CD4-positive, alpha-beta T cell treated with Interleukin-17A for 1 hour (primary cell): ENCODE results near the gene SOCS1.
"Not testable (repeated sequence)": the region's sequence is repeated elsewhere in the genome, so short reads cannot be mapped to it uniquely, and the experiment has no call there.

Source experiments
- DNase-seq: peaks from one replicate; pipeline ENCODE4 v3.0.0-alpha.2; 2020

SOCS1 gene

DNA sequence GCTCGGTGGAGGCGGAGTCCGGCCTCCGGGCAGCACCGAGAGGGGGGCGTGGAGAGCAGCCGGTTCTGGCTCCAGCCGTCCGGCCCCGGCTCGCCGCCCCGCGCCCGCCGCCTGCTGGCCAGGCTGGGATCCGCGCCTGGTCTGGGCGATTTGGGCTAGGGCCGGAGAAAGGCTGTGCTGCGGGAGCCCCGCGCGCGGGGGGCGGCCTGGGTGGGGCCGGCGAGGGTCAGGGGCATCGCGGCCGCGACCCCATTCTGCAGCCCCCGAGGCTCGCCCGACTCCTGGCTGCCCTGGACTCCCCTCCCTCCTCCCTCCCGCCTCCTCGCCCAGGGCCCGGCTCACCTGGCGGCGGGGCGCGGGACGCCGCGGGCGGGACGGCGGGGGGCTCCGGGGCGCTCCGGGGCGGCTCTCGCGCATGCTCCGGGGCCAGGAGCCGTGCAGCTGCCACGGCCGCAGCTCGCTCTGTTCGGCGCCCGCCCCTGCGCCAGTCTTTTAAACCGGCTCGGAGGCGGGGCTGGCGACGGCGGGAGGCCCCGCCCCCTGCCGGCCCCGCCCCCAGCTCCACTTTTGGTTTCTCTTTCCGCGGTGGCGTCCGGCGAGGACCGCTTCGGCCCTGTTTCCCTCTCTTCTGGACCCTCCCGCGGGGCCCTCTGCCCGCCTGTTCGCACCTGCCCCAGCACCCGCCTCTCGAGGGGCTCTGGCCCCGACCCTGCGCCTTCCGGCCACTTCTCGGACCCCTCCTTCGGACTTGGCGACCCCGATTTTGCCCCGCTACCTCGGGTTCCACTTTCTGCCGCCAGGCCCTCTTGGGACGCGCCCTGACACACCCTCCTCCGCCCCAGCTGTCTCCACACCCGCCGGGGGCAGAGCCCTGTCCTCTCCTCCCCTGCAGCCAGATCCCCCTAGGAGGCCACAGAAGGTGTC is at the start of gene SOCS1:
Gene SOCS1, minus strand, starts transcription at position 468 of the 924 bp plus-strand sequence. CDS start 726 bp downstream, outside the sequence.
- DNase-seq: peak; percentile 89

GRCh38 chr16:11303405-11304138 is 47.6 kb upstream of the SOCS1 start:
- DNase-seq: no peak

DNA sequence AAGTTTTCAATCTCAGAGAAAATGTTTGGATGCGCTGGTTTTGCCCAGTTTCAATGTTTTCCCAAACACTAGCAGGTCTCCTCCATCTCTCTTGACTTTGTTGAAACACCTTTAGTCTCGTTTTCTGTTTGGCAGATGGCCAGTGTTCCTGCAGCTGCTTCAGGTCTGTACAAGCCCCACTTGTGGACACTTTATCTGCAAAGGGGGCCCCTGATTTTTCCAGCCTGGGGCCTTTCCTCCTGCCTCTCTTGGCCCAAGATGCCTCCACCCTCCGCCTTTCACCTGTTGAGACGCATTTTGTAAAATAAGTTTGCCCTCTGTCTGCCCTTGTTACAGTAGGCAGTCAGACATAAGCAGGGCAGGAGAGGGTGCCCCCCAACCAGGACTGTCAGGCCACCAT is 47.0 kb upstream of the SOCS1 start:
- no peak for DNase-seq

DNA sequence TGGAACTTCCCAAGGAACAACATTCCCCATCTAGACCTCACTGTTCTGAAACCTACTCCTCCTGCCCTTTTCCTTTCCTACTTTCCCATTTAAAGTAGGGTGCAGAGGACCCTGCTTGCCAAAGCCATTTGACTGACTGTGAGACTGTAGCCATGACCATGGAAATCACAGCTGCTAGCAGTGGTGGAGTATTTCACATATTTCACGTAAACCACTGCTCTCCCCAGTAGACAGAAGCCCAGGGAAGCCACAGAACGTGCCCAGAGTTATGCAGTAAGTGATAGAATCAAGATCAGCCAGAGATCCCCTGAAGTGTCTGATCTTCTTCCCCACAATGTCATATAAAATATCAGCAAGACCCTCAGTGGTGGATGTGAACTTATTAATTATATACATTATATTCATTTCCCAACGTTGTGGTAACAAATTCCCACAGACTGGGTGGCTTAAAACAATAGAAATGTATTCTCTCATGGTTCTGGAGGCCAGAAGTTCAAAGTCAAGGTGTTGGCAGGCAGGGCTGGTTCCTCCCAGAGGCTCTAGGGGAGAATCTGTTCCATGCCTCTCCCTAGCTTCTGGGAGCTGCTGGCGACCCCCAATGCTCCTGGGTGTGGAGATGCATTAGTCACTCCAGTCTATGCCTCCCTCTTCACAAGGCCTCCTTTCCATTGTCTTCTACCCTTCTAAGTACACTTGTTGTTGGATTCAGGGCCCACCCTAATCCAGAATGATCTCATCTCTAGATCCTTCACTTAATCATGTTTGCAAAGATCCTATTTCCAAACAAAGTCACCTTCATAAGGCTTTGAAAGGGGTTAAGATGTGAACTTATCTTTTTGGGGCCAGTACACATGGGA is 45.9 kb upstream of the SOCS1 start:
- DNase-seq: no peak

GRCh38 chr16:11300560-11300892 is 44.5 kb upstream of the SOCS1 start:
- no peak for DNase-seq

DNA sequence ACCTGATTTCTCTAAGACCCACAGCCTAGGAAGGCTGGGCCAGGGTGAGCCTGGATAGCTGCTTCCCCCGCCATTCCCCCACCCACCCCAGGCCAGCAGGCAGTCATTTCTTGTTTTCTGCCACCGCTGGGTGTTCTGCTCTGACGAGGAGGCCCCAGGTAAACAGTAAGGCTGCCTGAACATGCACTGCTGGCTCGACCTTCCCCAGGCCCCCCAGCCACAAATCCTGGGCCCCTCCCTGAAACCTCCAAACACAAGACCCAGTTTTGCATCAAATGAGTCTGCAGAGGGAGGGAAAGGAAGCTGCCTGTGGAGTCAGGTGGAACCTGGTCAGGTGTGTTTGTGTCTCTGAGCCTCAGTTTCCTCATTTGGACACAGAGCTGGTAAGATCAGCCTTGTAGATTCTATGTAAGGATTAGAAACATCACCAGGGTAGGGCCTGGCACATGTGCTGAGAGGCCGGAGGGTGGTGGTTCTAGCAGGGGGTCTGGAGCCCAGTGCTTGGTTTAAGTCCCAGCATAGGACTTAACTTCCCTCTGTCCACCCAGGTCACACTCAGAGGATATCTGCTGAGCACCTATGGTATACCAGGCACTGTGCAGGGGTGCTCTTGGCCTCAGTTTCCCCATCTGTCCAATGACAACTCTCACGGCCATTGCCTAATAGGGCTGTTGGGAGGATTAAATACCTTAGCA is 44.0 kb upstream of the SOCS1 start:
- no peak for DNase-seq

DNA sequence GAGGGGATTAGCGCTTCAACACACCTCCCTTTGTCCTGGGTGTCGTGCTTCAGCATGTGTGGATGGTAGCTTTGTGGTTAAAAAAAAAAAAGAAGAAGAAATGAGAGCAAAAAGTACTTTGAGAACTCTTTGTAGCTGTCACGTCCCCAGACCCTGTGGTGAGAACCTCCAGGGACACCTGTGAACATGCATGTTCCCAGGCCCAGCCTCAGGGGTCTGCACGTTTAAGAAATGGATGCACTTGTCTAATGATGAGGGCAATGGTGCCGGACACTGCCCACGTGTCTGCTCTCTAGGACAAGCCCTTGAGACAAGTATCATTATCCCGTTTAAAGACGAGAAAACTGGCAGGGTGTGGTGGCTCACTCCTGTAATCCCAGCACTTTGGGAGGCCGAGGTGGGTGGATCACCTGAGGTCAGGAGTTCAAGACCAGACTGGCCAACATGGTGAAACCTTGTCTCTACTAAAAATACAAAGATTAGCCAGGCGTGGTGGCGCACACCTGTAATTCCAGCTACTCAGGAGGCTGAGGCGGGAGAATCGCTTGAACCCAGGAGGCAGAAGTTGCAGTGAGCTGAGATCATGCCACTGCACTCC is 43.0 kb upstream of the SOCS1 start:
- not testable (repeated sequence) for DNase-seq

DNA sequence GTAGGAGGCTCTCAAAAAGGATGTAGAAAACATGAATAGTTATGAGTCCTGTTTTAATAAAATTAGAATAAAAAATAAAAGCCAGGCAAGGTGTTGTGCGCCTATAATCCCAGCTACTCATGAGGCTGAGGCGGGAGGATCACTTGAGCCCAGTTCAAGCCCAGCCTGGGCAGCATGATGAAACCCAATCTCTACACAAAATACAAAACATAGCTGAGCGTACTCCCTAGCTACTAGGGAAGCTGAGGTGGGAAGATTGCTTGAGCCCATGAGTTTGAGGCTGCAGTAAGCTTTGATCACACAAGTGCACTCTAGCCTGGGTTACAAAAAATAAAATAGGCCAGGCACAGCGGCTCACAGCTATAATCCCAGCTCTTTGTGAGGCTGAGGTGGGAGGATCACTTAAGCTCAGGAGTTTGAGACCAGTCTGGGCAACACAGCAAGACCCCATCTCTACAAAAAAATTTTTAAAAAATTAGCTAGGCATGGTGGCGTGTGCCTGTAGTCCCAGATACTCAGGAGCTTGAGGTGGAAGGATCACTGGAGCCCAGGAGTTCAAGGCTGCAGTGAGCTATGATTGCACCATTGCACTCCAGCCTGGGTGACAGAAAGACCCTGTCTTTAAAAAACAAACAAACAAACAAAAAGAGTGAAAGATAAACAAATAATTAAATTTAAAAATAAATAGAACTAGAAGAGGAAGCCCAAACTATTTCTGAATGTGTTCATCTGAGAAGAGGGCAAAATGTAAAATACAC is 42.3 kb upstream of the SOCS1 start:
- DNase-seq: no peak

DNA sequence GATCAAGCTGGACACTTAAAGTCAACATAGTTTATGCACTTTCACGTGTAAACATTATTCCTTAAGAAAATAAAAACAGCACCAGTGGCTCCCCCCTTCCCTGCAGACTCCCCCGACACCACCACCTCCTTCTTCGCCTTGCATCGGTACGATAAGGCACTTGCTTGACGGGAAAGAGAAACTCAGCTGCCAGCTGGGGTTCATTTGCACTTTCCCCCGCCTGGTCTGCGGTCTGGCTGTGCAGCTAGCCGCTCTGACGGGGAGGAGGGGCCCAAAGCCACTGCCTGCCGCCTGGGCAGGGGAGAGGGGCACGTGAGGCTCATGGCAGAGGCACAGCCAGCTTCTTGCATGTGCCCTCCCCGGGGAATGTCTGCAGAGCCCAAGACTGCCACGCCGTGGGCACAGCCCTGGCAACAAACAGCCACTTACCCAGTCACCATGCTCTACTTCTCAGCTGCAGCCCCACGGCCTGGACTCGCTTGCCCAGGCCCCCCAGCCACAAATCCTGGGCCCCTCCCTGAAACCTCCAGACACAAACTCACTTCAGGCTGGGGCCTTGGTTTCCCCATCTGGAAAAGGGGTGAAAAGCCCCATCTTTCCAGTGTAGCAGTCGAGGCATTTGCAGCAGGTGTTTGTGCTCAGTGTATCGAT is 41.6 kb upstream of the SOCS1 start:
- peak; percentile 65 for DNase-seq

GRCh38 chr16:11296706-11297491 is 40.9 kb upstream of the SOCS1 start:
- no peak for DNase-seq

GRCh38 chr16:11296351-11296705 is 40.3 kb upstream of the SOCS1 start:
- no peak for DNase-seq

DNA sequence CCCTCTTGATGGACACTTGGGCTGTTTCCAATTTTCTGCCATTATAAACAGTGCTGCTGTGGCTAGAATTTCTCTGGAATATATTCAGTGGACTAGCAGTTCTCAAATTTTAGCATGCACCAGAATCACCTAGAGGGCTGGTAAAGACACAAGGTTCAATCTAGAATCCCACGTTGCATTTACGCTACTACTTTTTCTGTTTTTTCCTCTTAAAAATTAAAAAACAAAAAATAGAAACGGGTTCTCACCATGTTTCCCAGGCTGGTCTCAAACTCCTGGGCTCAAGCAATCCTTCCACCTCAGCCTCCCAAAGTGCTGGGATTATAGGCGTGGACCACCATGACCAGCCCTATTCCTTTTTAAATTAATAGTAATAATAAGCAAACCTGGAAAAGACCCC is 39.7 kb upstream of the SOCS1 start:
- DNase-seq: no peak

GRCh38 chr16:11292076-11292748 is 36.2 kb upstream of the SOCS1 start:
- no peak for DNase-seq

DNA sequence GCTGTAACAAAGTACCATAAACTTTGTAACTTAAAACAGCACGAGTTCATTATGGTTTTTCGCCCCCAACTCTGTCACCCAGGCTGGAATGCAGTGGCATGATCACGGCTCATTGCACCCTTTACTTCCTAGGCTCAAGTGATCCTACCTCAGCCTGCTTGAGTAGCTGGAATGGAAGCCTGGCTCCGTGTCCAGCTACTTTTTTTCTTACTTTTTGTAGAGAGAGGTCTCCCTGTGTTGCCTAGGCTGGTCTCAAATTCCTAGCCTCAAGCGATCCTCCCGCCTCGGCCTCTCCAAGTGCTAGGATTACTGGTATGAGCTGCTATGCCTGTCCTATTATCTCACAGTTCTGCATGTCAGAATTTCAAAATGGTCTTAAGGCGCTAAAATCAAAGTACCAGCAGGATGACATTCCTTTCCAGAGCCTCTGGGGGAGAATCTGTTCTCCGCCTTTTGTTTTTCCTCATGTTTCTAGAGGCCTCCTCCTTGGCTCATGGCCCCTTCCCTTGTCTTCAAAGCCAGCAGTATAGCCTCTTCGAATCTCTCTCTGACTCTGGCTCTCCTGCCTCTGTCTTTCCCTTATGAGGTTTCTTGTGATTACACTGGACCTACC is 35.2 kb upstream of the SOCS1 start:
- DNase-seq: no peak

DNA sequence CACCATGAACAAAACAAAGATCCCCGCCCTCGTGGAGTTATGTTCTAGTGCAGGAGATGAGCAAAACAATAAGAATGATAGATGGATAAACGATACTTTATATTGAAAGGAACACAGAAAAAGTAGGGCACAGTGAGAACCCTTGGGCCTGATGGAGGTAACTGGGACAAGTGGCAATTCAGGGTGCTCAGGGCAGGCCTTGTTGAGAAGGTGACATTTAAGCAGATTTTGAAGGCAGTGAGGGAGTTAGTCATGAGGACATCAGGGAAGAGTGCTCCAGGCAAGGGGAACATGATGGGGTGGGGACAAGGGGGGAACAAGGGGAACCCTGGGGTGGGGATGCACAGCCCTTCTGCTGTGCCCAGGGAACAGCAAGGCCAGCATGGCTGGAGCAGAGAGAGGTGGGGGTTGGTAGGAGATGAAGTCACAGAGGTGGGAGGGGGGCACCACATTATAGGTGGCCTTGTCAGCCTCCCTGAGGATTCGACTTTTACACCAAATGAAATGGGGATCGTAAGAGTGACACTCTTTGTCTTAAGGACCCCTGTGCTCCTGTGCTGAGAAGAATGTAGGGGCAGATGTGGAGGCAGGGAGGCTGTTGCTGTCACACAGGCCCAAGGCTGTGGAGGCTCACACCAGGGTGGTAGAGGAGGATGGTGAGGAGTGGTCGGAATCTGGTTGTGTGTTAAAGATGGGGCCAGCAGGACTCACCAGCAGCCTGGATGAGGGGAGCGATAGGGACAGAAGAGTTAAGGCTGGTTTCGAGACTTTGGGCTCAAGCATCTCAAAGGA is 34.3 kb upstream of the SOCS1 start:
- DNase-seq: no peak

DNA sequence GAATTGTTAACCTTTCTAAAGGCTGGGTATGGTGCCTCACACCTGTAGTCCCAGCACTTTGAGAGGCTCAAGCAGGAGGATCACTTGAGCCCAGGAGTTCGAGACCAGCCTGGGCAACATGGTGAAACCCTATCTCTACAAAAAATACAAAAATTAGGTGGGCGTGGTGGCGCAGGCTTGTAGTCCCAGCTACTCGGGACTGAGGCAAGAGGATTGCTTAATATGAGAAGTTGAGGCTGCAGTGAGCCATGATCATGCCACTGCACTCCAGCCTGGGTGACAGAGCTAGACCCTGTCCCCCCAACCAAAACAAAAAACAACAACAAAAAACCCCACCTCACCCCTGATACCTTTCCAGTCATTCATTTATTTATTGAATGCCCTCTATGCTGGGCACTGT is 33.7 kb upstream of the SOCS1 start:
- not testable (repeated sequence) for DNase-seq

DNA sequence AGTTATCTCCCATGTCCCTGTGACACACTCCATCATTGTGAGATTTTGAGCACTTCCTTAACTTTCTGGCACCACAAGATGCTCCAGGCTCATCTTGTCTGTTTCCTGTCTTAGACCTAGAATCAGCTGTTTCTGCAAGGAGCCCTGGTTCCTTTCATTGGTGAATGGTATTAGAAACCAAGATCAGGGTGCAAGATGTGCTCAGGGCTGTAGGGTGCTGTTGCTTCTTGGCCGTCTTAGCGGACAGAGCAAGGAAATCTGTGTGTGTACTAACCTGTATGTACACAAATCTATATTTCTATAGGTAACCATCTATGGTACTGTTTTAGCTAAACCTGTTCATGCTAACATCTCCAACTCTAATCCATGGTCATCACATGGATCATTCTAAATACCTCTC is 33.2 kb upstream of the SOCS1 start:
- DNase-seq: no peak

DNA sequence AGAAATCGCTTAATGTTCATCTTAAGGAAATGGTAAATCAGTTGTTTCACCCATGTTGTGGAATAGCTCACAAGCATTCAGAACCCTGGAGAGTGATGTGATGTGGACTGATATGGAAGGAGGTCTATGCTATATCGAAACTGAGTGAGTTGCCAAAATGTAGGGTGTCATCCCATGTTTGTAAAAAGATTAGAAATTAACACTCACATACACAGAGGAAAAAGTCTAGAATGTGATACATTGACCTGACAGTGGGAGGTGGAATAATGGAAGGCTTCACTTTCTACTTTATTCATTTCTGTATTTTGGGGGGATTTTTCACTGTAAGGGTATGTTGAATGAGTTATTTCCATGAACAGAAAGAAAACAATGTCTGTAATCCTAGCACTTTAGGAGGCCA is 29.8 kb upstream of the SOCS1 start:
- no peak for DNase-seq
